ENCODE measurements around the gene BZW1.

The BZW1 gene

GRCh38 chr2:200811333-200812121 lies at the start of gene BZW1:
Gene BZW1 (plus strand): TSS chr2:200811910. CDS start chr2:200813218, 1,308 bp downstream.
- peak; percentile 98 for DNase-seq (ENCODE audit: low read depth, low spot score)

- no peak for DNase-seq (ENCODE audit: low read depth, low spot score)
Measured at GRCh38 chr2:200762127-200762526, 49.6 kb upstream of the BZW1 start.

- DNase-seq (ENCODE audit: low read depth, low spot score) = no peak
Measured at GRCh38 chr2:200763422-200763821, 48.3 kb upstream of the BZW1 start.

- peak; percentile 86 for DNase-seq (ENCODE audit: low read depth, low spot score)
Measured at GRCh38 chr2:200765139-200765951, 46.4 kb upstream of the BZW1 start.

GRCh38 chr2:200765995-200766660 lies 45.6 kb upstream of the BZW1 start:
- DNase-seq (ENCODE audit: low read depth, low spot score) = peak; percentile 29

GRCh38 chr2:200767111-200767885 lies 44.4 kb upstream of the BZW1 start:
- no peak for DNase-seq (ENCODE audit: low read depth, low spot score)

GRCh38 chr2:200770847-200771246 lies 40.9 kb upstream of the BZW1 start:
- no peak for DNase-seq (ENCODE audit: low read depth, low spot score)

GRCh38 chr2:200772620-200773019 lies 39.1 kb upstream of the BZW1 start:
- DNase-seq (ENCODE audit: low read depth, low spot score) = no peak

- DNase-seq (ENCODE audit: low read depth, low spot score) = no peak
Measured at GRCh38 chr2:200773083-200773482, 38.6 kb upstream of the BZW1 start.

- DNase-seq (ENCODE audit: low read depth, low spot score) = no peak
Measured at GRCh38 chr2:200774920-200775319, 36.8 kb upstream of the BZW1 start.

GRCh38 chr2:200777275-200777674 lies 34.4 kb upstream of the BZW1 start:
- no peak for DNase-seq (ENCODE audit: low read depth, low spot score)

GRCh38 chr2:200778038-200778437 lies 33.7 kb upstream of the BZW1 start:
- peak; percentile 16 for DNase-seq (ENCODE audit: low read depth, low spot score)

GRCh38 chr2:200779214-200779613 lies 32.5 kb upstream of the BZW1 start:
- DNase-seq (ENCODE audit: low read depth, low spot score) = no peak

- DNase-seq (ENCODE audit: low read depth, low spot score) = no peak
Measured at GRCh38 chr2:200781616-200782015, 30.1 kb upstream of the BZW1 start.

GRCh38 chr2:200782251-200782650 lies 29.5 kb upstream of the BZW1 start:
- no peak for DNase-seq (ENCODE audit: low read depth, low spot score)

- DNase-seq (ENCODE audit: low read depth, low spot score) = no peak
Measured at GRCh38 chr2:200784215-200784614, 27.5 kb upstream of the BZW1 start.

GRCh38 chr2:200786423-200786822 lies 25.3 kb upstream of the BZW1 start:
- peak; percentile 46 for DNase-seq (ENCODE audit: low read depth, low spot score)

GRCh38 chr2:200786826-200787225 lies 24.9 kb upstream of the BZW1 start:
- DNase-seq (ENCODE audit: low read depth, low spot score) = peak; percentile 31

- peak; percentile 83 for DNase-seq (ENCODE audit: low read depth, low spot score)
Measured at GRCh38 chr2:200787351-200788120, 24.2 kb upstream of the BZW1 start.

GRCh38 chr2:200788121-200788718 lies 23.5 kb upstream of the BZW1 start:
- peak; percentile 30 for DNase-seq (ENCODE audit: low read depth, low spot score)
